ENCODE results near the gene NUBP1.

NUBP1 gene

GRCh38 chr16:10817514-10817913 is 73.9 kb downstream of the NUBP1 start:
- DNase-seq (ENCODE audit: low spot score in 2 of 2), result no peak

GRCh38 chr16:10817963-10818941 is 74.6 kb downstream of the NUBP1 start, which contains the start of gene TVP23A:
Gene TVP23A, minus strand, starts transcription at chr16:10818794. Its CDS starts 301 bp downstream, at chr16:10818493.
- Mint-ChIP-seq H3K36me3 (ENCODE audit: insufficient read depth) (no peaks in the 10 kb centered on the region), H3K27ac (ENCODE audit: low read depth) (no peak within 1 kb of the TSS), H3K27me3 (no peaks in the 10 kb centered on the region), H3K4me1 (peaks cover 4% of the 10 kb centered on the region), H3K9me3 (no peaks in the 10 kb centered on the region), H3K4me3 (no peak within 1 kb of the TSS)
- DNase-seq (ENCODE audit: low spot score in 2 of 2), result no peak
- no peak for ATAC-seq (replicated peaks; ENCODE audit: extremely low read depth, poor library complexity, severe bottlenecking)

More at GRCh38 chr16:10817514-10817913, 73.9 kb downstream of the NUBP1 start:
- Mint-ChIP-seq H3K4me1 (peaks cover 7% of the 10 kb centered on the region), H3K36me3 (ENCODE audit: insufficient read depth) (no peaks in the 10 kb centered on the region), H3K9me3 (no peaks in the 10 kb centered on the region), H3K27ac (ENCODE audit: low read depth) (no peak overlapping the region), H3K27me3 (no peaks in the 10 kb centered on the region), H3K4me3 (no peak overlapping the region)
- ATAC-seq (replicated peaks; ENCODE audit: extremely low read depth, poor library complexity, severe bottlenecking), result no peak
